ENCODE results near the gene CRADD.
"Not testable (repeated sequence)": the region's sequence is repeated elsewhere in the genome, so short reads cannot be mapped to it uniquely, and the experiment has no call there.

The CRADD gene

DNA sequence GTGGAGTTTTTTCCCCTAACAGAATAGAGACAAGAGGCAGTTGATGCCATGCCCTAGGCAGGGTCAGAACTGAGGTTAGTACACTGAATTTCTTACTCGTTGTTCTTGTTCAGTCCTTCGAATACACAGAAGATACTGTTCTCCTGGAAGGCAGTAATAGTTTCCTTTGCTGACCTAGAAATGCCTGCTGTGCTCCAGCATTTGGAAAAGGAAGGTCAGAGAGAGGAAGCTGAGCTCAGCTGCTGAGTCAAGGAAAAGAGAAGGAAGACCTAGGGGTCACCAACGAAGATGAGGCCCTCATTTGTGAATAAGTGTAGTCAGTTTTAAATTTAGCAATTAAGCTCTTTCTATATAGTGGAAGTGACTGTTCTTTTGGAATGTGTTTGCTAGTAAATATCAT, 100.1 kb downstream of the CRADD start:
- peak overlapping the region; percentile 84 for H3K27ac ChIP-seq (ENCODE audit: low read depth, low read length)
- H3K4me1 ChIP-seq (ENCODE audit: control insufficient read depth, insufficient read depth, low read length): peaks cover 37% of the 10 kb centered on the region
- no peaks in the 10 kb centered on the region for H3K27me3 ChIP-seq (ENCODE audit: control insufficient read depth, insufficient read depth, low read length)
- no peaks in the 10 kb centered on the region for H3K36me3 ChIP-seq (ENCODE audit: control insufficient read depth, insufficient read depth, low read length)
- no peak overlapping the region for H3K9ac ChIP-seq (ENCODE audit: low read length)
- no peak overlapping the region for H3K4me3 ChIP-seq (ENCODE audit: low read length)

DNA sequence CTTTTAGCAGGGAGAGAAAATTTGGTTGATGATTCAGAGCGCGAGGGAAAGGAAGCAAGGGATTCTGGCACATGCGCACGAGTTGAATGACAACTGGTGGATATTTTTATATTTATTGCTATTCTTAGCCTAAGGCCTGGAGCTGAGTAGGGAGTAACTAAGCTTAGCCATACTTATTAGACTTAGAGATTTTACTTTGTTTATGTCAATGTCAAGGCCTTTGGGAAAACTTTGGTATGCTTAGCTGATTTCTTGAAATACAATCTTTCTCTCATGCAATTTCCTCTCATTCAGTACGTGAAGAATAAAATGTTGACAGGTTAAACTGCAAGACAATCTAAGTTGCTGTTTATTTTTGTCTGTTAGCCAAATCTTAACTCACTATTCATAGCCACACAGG, 101.1 kb downstream of the CRADD start:
- Histone ChIP-seq H3K4me1 (ENCODE audit: control insufficient read depth, insufficient read depth, low read length) (peaks cover 42% of the 10 kb centered on the region), H3K27me3 (ENCODE audit: control insufficient read depth, insufficient read depth, low read length) (no peaks in the 10 kb centered on the region), H3K9ac (ENCODE audit: low read length) (no peak overlapping the region), H3K36me3 (ENCODE audit: control insufficient read depth, insufficient read depth, low read length) (no peaks in the 10 kb centered on the region), H3K4me3 (ENCODE audit: low read length) (no peak overlapping the region), H3K27ac (ENCODE audit: low read depth, low read length) (peak overlapping the region; percentile 84)

DNA sequence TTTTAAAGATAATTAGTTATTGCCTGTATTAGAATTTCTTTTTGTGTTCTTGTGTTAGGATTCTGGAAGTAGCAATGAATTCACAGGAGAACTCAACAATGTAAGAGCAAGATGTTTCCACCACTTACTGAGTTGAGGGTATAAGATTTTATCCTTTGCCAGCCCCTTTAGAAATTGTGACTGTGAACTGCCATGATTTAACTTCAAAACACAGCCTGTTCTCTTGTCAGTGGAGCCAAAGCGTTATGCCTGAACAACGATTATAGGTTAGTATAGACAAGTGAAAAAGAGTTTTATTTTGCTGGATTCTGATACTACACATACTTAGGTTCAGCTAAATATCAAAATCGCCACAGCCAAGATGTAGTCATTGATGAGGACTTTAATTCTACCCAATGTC, 101.6 kb downstream of the CRADD start:
- Histone ChIP-seq H3K27me3 (ENCODE audit: control insufficient read depth, insufficient read depth, low read length) (no peaks in the 10 kb centered on the region), H3K27ac (ENCODE audit: low read depth, low read length) (peak overlapping the region; percentile 84), H3K36me3 (ENCODE audit: control insufficient read depth, insufficient read depth, low read length) (no peaks in the 10 kb centered on the region), H3K9ac (ENCODE audit: low read length) (no peak overlapping the region), H3K4me3 (ENCODE audit: low read length) (no peak overlapping the region), H3K4me1 (ENCODE audit: control insufficient read depth, insufficient read depth, low read length) (peaks cover 45% of the 10 kb centered on the region)

DNA sequence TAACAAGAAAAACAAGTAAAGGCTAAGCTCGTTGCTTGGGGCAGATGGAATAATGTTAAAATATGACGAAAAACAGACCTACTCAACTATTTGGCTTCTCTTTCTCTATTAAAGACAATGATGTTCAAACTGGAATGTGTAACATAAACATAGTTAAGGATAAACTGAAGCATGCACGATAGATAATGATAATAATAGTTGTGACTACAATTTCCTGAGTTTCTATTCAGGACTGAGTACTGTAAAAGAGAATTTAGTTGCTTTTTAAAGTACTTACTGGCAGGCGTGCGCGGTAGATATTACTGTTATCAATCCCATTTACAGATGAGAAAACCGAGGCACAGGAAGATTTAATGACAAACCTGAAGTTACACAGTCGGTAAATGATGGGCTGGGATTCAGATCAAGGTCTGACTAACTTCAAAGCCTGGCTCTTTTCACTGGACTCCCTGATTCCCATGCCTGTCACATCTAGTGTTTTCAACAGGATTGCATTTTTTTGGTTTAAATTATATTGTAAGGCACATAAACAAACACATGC, 103.0 kb downstream of the CRADD start:
- H3K27ac ChIP-seq (ENCODE audit: low read depth, low read length): peak overlapping the region; percentile 84
- no peak overlapping the region for H3K4me3 ChIP-seq (ENCODE audit: low read length)
- no peak overlapping the region for H3K9ac ChIP-seq (ENCODE audit: low read length)
- H3K4me1 ChIP-seq (ENCODE audit: control insufficient read depth, insufficient read depth, low read length): peaks cover 57% of the 10 kb centered on the region
- H3K27me3 ChIP-seq (ENCODE audit: control insufficient read depth, insufficient read depth, low read length): no peaks in the 10 kb centered on the region
- no peaks in the 10 kb centered on the region for H3K36me3 ChIP-seq (ENCODE audit: control insufficient read depth, insufficient read depth, low read length)

DNA sequence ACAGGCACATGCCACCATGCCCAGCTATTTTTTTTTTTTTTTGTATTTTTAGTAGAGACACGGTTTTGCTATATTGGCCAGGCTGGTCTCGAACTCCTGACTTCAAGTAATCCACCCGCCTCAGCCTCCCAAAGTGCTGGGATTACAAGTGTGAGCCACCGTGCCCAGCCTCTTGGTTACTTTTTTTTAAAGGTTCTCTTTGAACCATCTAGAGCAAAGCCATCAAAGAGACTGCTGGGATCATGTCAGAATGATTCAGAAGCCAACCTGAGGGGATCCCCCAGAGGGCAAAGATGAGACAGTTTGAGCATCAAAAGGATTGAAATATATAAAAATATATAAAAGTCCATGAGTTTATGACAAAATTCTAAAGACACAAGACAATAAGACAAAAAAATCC, 103.7 kb downstream of the CRADD start:
- H3K4me3 ChIP-seq (ENCODE audit: low read length); H3K9ac ChIP-seq (ENCODE audit: low read length); H3K36me3 ChIP-seq (ENCODE audit: control insufficient read depth, insufficient read depth, low read length); H3K27ac ChIP-seq (ENCODE audit: low read depth, low read length); H3K27me3 ChIP-seq (ENCODE audit: control insufficient read depth, insufficient read depth, low read length): not testable (repeated sequence)
- peaks cover 65% of the 10 kb centered on the region for H3K4me1 ChIP-seq (ENCODE audit: control insufficient read depth, insufficient read depth, low read length)

DNA sequence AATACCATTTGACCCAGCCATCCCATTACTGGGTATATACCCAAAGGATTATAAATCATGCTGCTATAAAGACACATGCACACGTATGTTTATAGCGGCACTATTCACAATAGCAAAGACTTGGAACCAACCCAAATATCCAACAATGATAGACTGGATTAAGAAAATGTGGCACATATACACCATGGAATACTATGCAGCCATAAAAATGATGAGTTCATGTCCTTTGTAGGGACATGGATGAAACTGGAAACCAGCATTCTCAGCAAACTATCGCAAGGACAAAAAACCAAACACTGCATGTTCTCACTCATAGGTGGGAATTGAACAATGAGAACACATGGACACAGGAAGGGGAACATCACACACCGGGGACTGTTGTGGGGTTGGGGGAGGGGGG, 104.8 kb downstream of the CRADD start:
- not testable (repeated sequence) for H3K27me3 ChIP-seq (ENCODE audit: control insufficient read depth, insufficient read depth, low read length); H3K36me3 ChIP-seq (ENCODE audit: control insufficient read depth, insufficient read depth, low read length); H3K4me3 ChIP-seq (ENCODE audit: low read length); H3K27ac ChIP-seq (ENCODE audit: low read depth, low read length); H3K9ac ChIP-seq (ENCODE audit: low read length)
- peaks cover 63% of the 10 kb centered on the region for H3K4me1 ChIP-seq (ENCODE audit: control insufficient read depth, insufficient read depth, low read length)

DNA sequence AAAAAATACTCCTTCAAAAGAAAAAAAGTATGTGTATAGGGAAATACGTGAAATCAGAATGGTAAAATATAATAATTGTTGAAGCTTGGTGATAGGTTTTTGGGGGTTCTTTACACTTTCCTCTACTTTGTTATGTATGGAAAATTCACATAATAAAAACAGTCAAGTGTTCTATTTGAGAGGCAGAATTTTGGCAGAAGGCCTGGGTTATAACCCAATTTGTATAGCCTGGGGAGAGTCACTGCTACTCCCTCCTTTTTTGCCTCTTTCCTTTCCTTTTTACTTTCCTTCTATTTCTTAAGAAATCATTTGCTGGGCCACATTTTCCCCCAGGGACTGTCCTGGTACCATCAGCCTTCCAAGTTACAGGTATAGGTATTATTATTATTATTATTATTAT, 105.7 kb downstream of the CRADD start:
- H3K4me3 ChIP-seq (ENCODE audit: low read length): no peak overlapping the region
- H3K36me3 ChIP-seq (ENCODE audit: control insufficient read depth, insufficient read depth, low read length): no peaks in the 10 kb centered on the region
- H3K9ac ChIP-seq (ENCODE audit: low read length): no peak overlapping the region
- no peak overlapping the region for H3K27ac ChIP-seq (ENCODE audit: low read depth, low read length)
- H3K27me3 ChIP-seq (ENCODE audit: control insufficient read depth, insufficient read depth, low read length): no peaks in the 10 kb centered on the region
- peaks cover 55% of the 10 kb centered on the region for H3K4me1 ChIP-seq (ENCODE audit: control insufficient read depth, insufficient read depth, low read length)

DNA sequence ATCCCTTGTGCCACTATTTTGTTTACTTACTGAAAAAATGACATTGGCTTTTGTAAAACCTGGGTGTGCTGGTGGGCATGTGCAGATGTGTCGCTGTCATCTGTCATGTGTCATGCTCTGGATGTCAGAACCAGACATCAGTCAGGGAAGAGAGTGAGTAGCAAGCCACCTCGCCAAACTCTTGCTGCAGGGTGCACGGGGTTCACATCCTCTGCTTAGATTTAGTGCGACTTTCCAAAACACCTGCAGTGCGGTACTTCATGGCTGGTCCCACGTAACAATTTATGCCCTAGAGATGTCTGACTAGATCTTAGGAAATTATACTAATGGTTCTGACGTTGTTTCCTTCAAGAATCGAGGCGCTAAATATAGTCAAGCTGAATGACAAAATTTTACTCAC, 106.7 kb downstream of the CRADD start:
- Histone ChIP-seq H3K36me3 (ENCODE audit: control insufficient read depth, insufficient read depth, low read length) (no peaks in the 10 kb centered on the region), H3K27ac (ENCODE audit: low read depth, low read length) (peak overlapping the region; percentile 80), H3K9ac (ENCODE audit: low read length) (no peak overlapping the region), H3K4me3 (ENCODE audit: low read length) (no peak overlapping the region), H3K27me3 (ENCODE audit: control insufficient read depth, insufficient read depth, low read length) (no peaks in the 10 kb centered on the region), H3K4me1 (ENCODE audit: control insufficient read depth, insufficient read depth, low read length) (peaks cover 46% of the 10 kb centered on the region)

DNA sequence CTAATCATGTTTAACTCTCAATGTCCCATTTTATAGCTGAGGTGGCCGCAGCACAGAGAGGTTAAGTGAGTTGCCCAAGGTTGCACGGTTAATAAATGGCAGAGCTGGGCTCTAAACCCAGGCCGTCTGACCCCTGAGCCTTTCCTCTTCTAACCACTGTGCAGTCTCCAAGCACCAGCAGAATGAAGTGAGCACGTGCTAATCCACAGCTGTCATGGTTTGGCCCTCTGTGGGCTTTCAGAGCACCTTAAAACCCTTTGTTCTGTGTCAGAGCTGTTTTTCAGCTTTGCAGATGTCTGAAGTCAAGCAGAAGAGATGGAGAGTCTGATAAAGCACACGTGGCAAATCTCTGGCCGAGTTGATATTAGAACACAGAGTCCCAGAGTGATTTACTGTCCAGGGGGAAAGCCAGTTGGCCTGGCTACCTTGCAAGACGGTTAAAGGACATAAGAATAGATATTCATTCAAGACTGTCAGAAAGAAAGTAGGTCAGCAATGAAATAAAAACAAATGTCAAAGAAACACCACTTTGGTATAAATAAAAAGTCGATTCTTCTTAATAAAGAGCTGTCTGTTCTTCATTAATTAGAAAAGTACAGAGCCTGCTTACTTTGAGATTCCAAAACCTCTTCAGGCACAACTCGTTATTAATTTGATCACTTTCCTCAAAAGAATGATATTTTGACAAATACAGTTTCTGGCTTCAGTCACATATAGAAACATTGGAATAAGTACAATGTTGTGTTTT, 107.3 kb downstream of the CRADD start:
- no peak overlapping the region for H3K9ac ChIP-seq (ENCODE audit: low read length)
- no peak overlapping the region for H3K4me3 ChIP-seq (ENCODE audit: low read length)
- no peaks in the 10 kb centered on the region for H3K36me3 ChIP-seq (ENCODE audit: control insufficient read depth, insufficient read depth, low read length)
- peak overlapping the region; percentile 80 for H3K27ac ChIP-seq (ENCODE audit: low read depth, low read length)
- no peaks in the 10 kb centered on the region for H3K27me3 ChIP-seq (ENCODE audit: control insufficient read depth, insufficient read depth, low read length)
- H3K4me1 ChIP-seq (ENCODE audit: control insufficient read depth, insufficient read depth, low read length): peaks cover 43% of the 10 kb centered on the region

DNA sequence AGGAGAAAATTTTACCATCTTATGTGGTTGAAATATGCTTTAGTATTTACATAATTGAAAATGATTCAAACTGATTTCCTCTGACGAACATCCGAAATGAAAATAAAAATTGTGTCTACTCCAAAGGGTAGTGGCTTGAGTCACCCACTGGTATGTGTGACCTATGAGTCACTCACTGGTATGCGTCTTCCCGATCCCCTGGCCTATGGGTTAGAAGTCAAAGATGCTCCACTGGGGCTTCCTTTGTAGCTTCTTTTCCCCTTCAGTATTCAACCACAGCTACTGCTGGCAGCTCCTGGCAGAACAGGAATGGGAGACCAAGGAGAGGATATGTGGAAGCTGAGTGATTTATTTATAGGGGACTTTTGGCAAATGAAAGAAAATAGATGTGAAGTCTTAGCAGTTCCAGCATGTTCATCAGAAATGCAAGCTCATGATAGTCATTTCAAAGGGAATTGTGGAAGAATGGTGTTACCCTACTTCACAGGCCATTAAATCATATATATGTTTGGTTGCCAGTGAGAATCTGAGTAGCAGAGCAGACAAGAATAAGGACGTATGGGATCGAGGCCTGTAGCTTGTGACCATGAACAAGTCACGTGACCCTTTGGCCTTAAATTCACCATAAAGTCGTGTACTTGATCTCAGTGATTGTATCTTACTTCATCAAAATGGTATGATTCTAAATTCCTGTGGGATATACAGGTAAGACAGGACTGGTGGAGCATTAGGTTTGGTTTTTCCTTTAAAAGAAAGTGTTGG, 108.3 kb downstream of the CRADD start:
- Histone ChIP-seq H3K4me3 (ENCODE audit: low read length) (no peak overlapping the region), H3K4me1 (ENCODE audit: control insufficient read depth, insufficient read depth, low read length) (peaks cover 36% of the 10 kb centered on the region), H3K27ac (ENCODE audit: low read depth, low read length) (peak overlapping the region; percentile 80), H3K9ac (ENCODE audit: low read length) (no peak overlapping the region), H3K27me3 (ENCODE audit: control insufficient read depth, insufficient read depth, low read length) (no peaks in the 10 kb centered on the region), H3K36me3 (ENCODE audit: control insufficient read depth, insufficient read depth, low read length) (no peaks in the 10 kb centered on the region)

DNA sequence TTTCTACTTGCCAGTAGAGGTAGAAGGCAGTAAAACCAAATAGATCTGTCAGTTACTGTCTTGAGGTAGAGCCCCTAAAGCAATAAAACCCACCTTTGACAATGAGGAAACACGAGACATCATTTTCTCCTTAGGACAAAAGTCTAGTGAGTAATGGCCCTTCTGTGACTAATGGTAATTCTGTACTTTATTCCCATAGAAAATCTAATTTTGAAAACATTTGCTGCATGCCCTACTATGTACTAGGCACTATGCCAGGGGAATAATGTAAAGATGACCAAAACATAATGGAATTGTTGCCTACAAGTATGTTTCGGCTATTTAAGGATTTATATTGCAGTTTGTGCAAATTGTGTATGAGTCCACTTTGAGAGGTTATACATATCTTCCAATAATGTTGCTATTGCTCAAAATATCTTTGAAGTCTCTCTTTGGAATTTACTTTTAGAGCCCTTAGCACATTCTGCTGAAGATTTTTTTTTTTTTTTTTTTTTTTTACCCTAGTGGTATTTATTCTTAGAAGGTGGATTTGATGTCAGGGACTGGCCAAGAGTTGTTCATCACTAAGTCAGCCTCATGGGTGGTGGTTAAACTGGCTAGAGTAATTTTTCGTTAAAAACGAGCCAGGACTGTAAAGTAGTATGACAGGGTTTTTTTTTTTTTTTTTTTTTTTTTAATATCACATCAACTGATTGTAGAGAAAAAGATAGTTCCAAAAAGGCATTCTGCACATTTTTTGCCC, 109.7 kb downstream of the CRADD start:
- Histone ChIP-seq H3K4me3 (ENCODE audit: low read length) (no peak overlapping the region), H3K27me3 (ENCODE audit: control insufficient read depth, insufficient read depth, low read length) (no peaks in the 10 kb centered on the region), H3K4me1 (ENCODE audit: control insufficient read depth, insufficient read depth, low read length) (peaks cover 33% of the 10 kb centered on the region), H3K36me3 (ENCODE audit: control insufficient read depth, insufficient read depth, low read length) (no peaks in the 10 kb centered on the region), H3K9ac (ENCODE audit: low read length) (no peak overlapping the region), H3K27ac (ENCODE audit: low read depth, low read length) (peak overlapping the region; percentile 16)

DNA sequence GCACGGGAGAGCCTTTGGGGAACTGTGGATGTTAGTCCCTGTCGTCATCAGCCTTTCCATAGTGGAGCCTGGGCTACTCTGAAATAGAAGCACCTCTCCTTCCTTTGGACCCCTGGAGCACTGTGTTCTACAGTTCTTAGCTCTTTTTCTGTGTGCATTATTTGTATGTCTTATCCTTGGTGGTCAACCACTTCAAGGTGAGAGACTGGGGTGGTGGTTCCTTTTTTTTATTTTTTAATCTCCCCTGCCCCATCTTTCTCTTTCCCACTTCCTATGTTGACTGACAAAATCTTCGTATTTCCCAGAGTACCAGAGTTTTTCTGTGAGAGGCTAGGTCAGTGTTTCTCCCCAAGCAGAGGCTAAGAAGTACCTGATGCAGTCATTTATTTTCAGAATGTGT, 111.7 kb downstream of the CRADD start:
- Histone ChIP-seq H3K27me3 (ENCODE audit: control insufficient read depth, insufficient read depth, low read length) (no peaks in the 10 kb centered on the region), H3K4me1 (ENCODE audit: control insufficient read depth, insufficient read depth, low read length) (peaks cover 25% of the 10 kb centered on the region), H3K27ac (ENCODE audit: low read depth, low read length) (no peak overlapping the region), H3K36me3 (ENCODE audit: control insufficient read depth, insufficient read depth, low read length) (no peaks in the 10 kb centered on the region), H3K9ac (ENCODE audit: low read length) (no peak overlapping the region), H3K4me3 (ENCODE audit: low read length) (no peak overlapping the region)
